Measurements from ENCODE around the gene CMSS1.

DNA sequence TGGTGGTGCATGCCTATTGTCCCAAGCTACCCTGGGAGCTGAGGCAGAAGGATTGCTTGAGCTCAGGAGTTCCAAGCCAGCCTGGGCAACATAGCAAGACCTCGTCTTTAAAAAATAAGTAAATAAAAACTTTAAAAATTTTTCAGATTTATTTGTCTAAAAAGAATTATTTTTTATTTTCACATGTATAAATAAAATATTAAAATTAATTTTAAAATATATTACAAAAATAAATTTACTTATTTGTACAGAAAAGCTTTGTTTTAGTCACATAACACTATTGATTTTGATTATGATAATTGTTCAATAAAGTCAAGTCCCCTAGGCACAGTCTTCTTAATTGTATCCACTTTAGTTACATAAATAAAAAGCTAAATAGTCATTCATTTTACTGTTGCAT lies 211.4 kb downstream of the CMSS1 start:
- TF ChIP-seq EZH2 (IDR thresholded peaks at IDR 0.05; ENCODE audit: borderline replicate concordance, low read length), result no peak
- TF ChIP-seq, protein P1, sequence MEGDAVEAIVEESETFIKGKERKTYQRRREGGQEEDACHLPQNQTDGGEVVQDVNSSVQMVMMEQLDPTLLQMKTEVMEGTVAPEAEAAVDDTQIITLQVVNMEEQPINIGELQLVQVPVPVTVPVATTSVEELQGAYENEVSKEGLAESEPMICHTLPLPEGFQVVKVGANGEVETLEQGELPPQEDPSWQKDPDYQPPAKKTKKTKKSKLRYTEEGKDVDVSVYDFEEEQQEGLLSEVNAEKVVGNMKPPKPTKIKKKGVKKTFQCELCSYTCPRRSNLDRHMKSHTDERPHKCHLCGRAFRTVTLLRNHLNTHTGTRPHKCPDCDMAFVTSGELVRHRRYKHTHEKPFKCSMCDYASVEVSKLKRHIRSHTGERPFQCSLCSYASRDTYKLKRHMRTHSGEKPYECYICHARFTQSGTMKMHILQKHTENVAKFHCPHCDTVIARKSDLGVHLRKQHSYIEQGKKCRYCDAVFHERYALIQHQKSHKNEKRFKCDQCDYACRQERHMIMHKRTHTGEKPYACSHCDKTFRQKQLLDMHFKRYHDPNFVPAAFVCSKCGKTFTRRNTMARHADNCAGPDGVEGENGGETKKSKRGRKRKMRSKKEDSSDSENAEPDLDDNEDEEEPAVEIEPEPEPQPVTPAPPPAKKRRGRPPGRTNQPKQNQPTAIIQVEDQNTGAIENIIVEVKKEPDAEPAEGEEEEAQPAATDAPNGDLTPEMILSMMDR (IDR thresholded peaks at IDR 0.05; ENCODE audit: low read length), result no peak

Measured in OCI-LY1 (cell line).